Ishikawa (cell line): ENCODE results near the gene AP3S2.

Experiments
- CEBPB ChIP-seq: IDR thresholded peaks from 2 replicates; pipeline ENCODE4 v1.6.1; 2012
- CREB1 ChIP-seq: IDR thresholded peaks from 2 replicates; pipeline ENCODE4 v1.6.1; 2012; ENCODE audit warnings: low read depth
- EGR1 ChIP-seq: IDR thresholded peaks from 2 replicates; pipeline ENCODE4 v1.6.1; 2012
- EP300 ChIP-seq: IDR thresholded peaks from 2 replicates; pipeline ENCODE4 v1.6.1; 2012; ENCODE audit warnings: borderline replicate concordance
- FOXM1 ChIP-seq: IDR thresholded peaks from 2 replicates; pipeline ENCODE4 v1.6.1; 2012; ENCODE audit warnings: low read depth, borderline replicate concordance
- NFIC ChIP-seq: IDR thresholded peaks from 2 replicates; pipeline ENCODE4 v1.6.1; 2012
- RAD21 ChIP-seq: IDR thresholded peaks from 2 replicates; pipeline ENCODE4 v1.6.1; 2012; ENCODE audit warnings: low read depth
- REST ChIP-seq: IDR thresholded peaks from 2 replicates; pipeline ENCODE4 v1.6.1; 2012; ENCODE audit warnings: low read depth, mild to moderate bottlenecking
- TAF1 ChIP-seq: IDR thresholded peaks from 2 replicates; pipeline ENCODE4 v1.6.1; 2012; ENCODE audit warnings: low read depth, mild to moderate bottlenecking
- TCF12 ChIP-seq: IDR thresholded peaks from 2 replicates; pipeline ENCODE4 v1.6.1; 2012; ENCODE audit warnings: low read depth
- TEAD4 ChIP-seq: IDR thresholded peaks from 2 replicates; pipeline ENCODE4 v1.6.1; 2012
- YY1 ChIP-seq: IDR thresholded peaks from 2 replicates; pipeline ENCODE4 v1.6.1; 2012; ENCODE audit warnings: low read depth
- ZBTB7A ChIP-seq: IDR thresholded peaks from 2 replicates; pipeline ENCODE4 v1.6.1; 2012; ENCODE audit warnings: low read depth
- TF ChIP-seq, protein P1 (sequence below): IDR thresholded peaks from 2 replicates; pipeline ENCODE4 v1.6.1; 2012

Gene AP3S2

GRCh38 chr15:89781891-89782618 lies 111.7 kb downstream of the AP3S2 start:
- TF ChIP-seq YY1, result 0 out of 2 replicates have a peak, but pooled peaks have one; percentile 31
- TF ChIP-seq EP300, result peak; percentile 34; the same call in 1 of the 2 replicates
- TF ChIP-seq ZBTB7A, result no peak
- peak; percentile 36; the same call in 1 of the 2 replicates for TF ChIP-seq TEAD4
- TF ChIP-seq, protein P1, sequence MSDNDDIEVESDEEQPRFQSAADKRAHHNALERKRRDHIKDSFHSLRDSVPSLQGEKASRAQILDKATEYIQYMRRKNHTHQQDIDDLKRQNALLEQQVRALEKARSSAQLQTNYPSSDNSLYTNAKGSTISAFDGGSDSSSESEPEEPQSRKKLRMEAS, result peak; percentile 42; the same call in 1 of the 2 replicates

DNA sequence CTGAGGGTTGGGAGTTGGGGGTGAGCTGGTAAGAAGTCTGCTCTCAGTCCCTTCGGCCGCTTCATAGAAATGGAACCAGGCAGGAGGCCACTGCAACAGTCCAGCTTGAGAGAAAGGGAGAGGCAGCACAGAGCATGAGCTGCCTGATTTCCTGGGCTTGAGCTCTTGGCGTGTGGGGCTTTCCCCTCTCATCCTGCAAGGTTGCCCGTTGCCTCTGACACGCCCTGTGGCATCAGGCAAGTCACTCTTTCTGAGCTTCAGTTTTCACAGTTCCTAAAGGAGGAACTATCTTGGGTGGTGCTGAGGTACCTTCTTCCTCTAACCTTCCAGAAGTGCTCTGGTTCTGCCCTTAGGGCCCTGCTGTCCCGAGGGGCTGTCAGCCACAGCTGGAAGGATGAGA lies 112.7 kb downstream of the AP3S2 start:
- TF ChIP-seq RAD21 (no peak), EGR1 (no peak)

- TF ChIP-seq TAF1 (no peak), CREB1 (no peak), CEBPB (no peak), YY1 (no peak), RAD21 (no peak), TEAD4 (no peak), TCF12 (no peak), REST (no peak), EGR1 (no peak), ZBTB7A (no peak), NFIC (no peak), FOXM1 (no peak), EP300 (no peak)
- TF ChIP-seq, protein P1, result no peak
These were observed 113.2 kb downstream of the AP3S2 start for GRCh38 chr15:89780601-89781000.
